GM12878 (cell line): ENCODE results near the gene EPO. TPM values are rescaled to one million over a fixed set of nuclear protein-coding genes. Genes with fewer than 3 reads are reported as not detected.

Source experiments
- ATAC-seq: fragments of 200-7000 bp; cut with Tn5 transposase; 3 replicates; pipeline ENCODE4 v1.9.1; 2020; ENCODE audit warnings: mild to moderate bottlenecking, moderate library complexity
- BruUV-seq: library from RNA; stranded (reverse); fragments of 400-500 nt; replicated peaks from 2 replicates; lab custom pipeline; 2021; lab: Mats Ljungman, UMichigan
- CTCF ChIA-PET: fragments of 300-600 bp; sonication (Branson Sonifier 250); formaldehyde crosslinking; extraction: SDS; loops from one replicate; lab custom pipeline; 2021; ENCODE audit warnings: inconsistent platforms; lab: Yijun Ruan, JAX
- POLR2A ChIA-PET: fragments of 350-600 bp; formaldehyde crosslinking; extraction: SDS; loops from one replicate; lab custom pipeline; 2021; ENCODE audit warnings: inconsistent platforms; lab: Charles Lee
- RAD21 ChIA-PET: fragments of 300-600 bp; sonication (Branson Sonifier 250); formaldehyde crosslinking; loops from one replicate; lab custom pipeline; 2023; ENCODE audit warnings: antibody characterized with exemption; ENCODE audit not compliant: unreplicated experiment; lab: Charles Lee
- SMC1A ChIA-PET: fragments of 300-600 bp; sonication (Branson Sonifier 250); formaldehyde crosslinking; loops from one replicate; lab custom pipeline; 2023; ENCODE audit not compliant: unreplicated experiment, uncharacterized antibody; lab: Charles Lee
- DNase-seq: peaks from one replicate; pipeline ENCODE4 v3.0.0-alpha.2; 2011; ENCODE audit warnings: low read depth, low spot score
- FAIRE-seq: peaks from 3 replicates; lab custom pipeline; 2011; peaks lifted over from hg19 to GRCh38; lab: Jason Lieb, UNC
- H2AFZ ChIP-seq: 2 replicates; pipeline ENCODE4 v1.6.0; 2011; ENCODE audit warnings: low read depth, low read length, control low read depth; ENCODE audit not compliant: control insufficient read depth
- H3K27ac ChIP-seq: 2 replicates; pipeline ENCODE4 v1.5.1; 2011; ENCODE audit warnings: control low read depth; ENCODE audit not compliant: control insufficient read depth, insufficient read depth
- H3K27me3 ChIP-seq, 2 experiments: replicated peaks in 1 of 2; 2 replicates each; pipeline versions ENCODE4 v1.6.0 to v1.6.1; 2011; ENCODE audit warnings: low read length in 1 of 2; ENCODE audit not compliant: control insufficient read depth in 2 of 2, insufficient read depth in 2 of 2
- H3K36me3 ChIP-seq, 2 experiments: 2 replicates each; pipeline ENCODE4 v1.5.1; 2011; ENCODE audit warnings: low read length in 1 of 2; ENCODE audit not compliant: control insufficient read depth in 2 of 2, insufficient read depth in 2 of 2
- H3K4me1 ChIP-seq: 2 replicates; pipeline ENCODE4 v1.6.1; 2011; ENCODE audit warnings: mild to moderate bottlenecking, low read length, moderate library complexity, mixed read lengths; ENCODE audit not compliant: control insufficient read depth, insufficient read depth
- H3K4me2 ChIP-seq: 2 replicates; pipeline ENCODE4 v1.6.0; 2011; ENCODE audit warnings: control low read depth; ENCODE audit not compliant: control insufficient read depth, insufficient read depth
- H3K4me3 ChIP-seq: fragments of 200-600 bp; sonication (generic); 2 replicates; pipeline ENCODE4 v1.5.1; 2016
- H3K79me2 ChIP-seq: 2 replicates; pipeline ENCODE4 v1.6.0; 2011; ENCODE audit warnings: low read length; ENCODE audit not compliant: control insufficient read depth, insufficient read depth
- H3K9ac ChIP-seq: 2 replicates; pipeline ENCODE4 v1.8.0; 2011; ENCODE audit warnings: low read length, control low read depth, mixed read lengths; ENCODE audit not compliant: control insufficient read depth, insufficient read depth
- H3K9me3 ChIP-seq: replicated peaks from 3 replicates; pipeline ENCODE4 v1.5.1; 2011; ENCODE audit warnings: mild to moderate bottlenecking, low read length; ENCODE audit not compliant: control insufficient read depth, insufficient read depth
- H4K20me1 ChIP-seq: 2 replicates; pipeline ENCODE4 v1.6.0; 2011; ENCODE audit not compliant: control insufficient read depth, insufficient read depth
- BHLHE40 ChIP-seq, 2 experiments: fragments of 450-650 bp in 1 of 2; IDR thresholded peaks; 2 replicates each; pipeline ENCODE4 v1.6.1; 2011 to 2017; ENCODE audit warnings: low read depth in 2 of 2, borderline replicate concordance in 1 of 2, improper control_type of control experiment in 1 of 2, low read length in 1 of 2, mild to moderate bottlenecking in 1 of 2
- CHD4 ChIP-seq: fragments of 200-600 bp; sonication (generic); IDR thresholded peaks from 2 replicates; pipeline ENCODE4 v1.6.1; 2016; ENCODE audit warnings: mild to moderate bottlenecking
- MTA2 ChIP-seq: fragments of 450-650 bp; IDR thresholded peaks from 2 replicates; pipeline ENCODE4 v1.6.1; 2016; ENCODE audit warnings: low read depth, mild to moderate bottlenecking, moderate library complexity
- MXI1 ChIP-seq: fragments of 150-350 bp; IDR thresholded peaks from 2 replicates; pipeline ENCODE4 v1.6.1; 2011; ENCODE audit warnings: low read depth, mild to moderate bottlenecking, inconsistent platforms, low read length, improper control_type of control experiment
- NR2F1 ChIP-seq: fragments of 450-650 bp; conservative IDR thresholded peaks from 2 replicates; pipeline ENCODE4 v1.6.1; 2017; ENCODE audit warnings: mild to moderate bottlenecking
- POLR2AphosphoS2 ChIP-seq: IDR thresholded peaks from 2 replicates; pipeline ENCODE4 v1.6.1; 2011; ENCODE audit warnings: low read depth, mild to moderate bottlenecking, low read length, improper control_type of control experiment, moderate library complexity
- SIN3A ChIP-seq: IDR thresholded peaks from 2 replicates; pipeline ENCODE4 v1.6.1; 2012; ENCODE audit warnings: low read depth, low read length, improper control_type of control experiment
- SMAD5 ChIP-seq: IDR thresholded peaks from 2 replicates; pipeline ENCODE4 v1.6.1; 2016; ENCODE audit warnings: antibody characterized with exemption, low read depth
- STAT1 ChIP-seq: fragments of 450-650 bp; conservative IDR thresholded peaks from 2 replicates; pipeline ENCODE4 v1.6.1; 2014; ENCODE audit warnings: antibody characterized with exemption, mild to moderate bottlenecking
- SUZ12 ChIP-seq: fragments of 200-600 bp; sonication (generic); IDR thresholded peaks from one replicate; pipeline ENCODE4 v1.6.1; 2018; ENCODE audit warnings: antibody characterized with exemption, mild to moderate bottlenecking; ENCODE audit not compliant: unreplicated experiment
- ZNF622 ChIP-seq: fragments of 450-650 bp; IDR thresholded peaks from 2 replicates; pipeline ENCODE4 v1.6.1; 2017; ENCODE audit warnings: mild to moderate bottlenecking, inconsistent platforms
- WGBS: methylation state at CpG from one replicate; pipeline ENCODE4 v1.1.6; 2016; ENCODE audit warnings: low lambda C conversion rate; ENCODE audit not compliant: insufficient replicate concordance, insufficient coverage; ENCODE audit errors: missing lambda C conversion rate; 5-methylcytosine and 5-hydroxymethylcytosine counted together
- in situ Hi-C: fragments of 300-500 bp; cut with MboI; formaldehyde crosslinking; loops from 9 replicates; pipeline ENCODE4 v1.14.3; 2018; ENCODE audit warnings: mixed read lengths
- intact Hi-C: fragments of 100-400 bp; cut with micrococcal nuclease; formaldehyde crosslinking; loops from one replicate; pipeline ENCODE4 v1.14.2; 2022; ENCODE audit not compliant: unreplicated experiment
- polyA plus RNA-seq, 11 experiments: library from polyadenylated mRNA; depleted of rRNA in 4 of 11; unstranded in 6 of 11; stranded (reverse) in 5 of 11; fragments of >200 nt; fragmentation: Nextera tagmentation in 4 of 11; fragmentation: Illumina TruSeq in 1 of 11; extraction: Ambion mirVana in 4 of 11; extraction: Trizol in 1 of 11; gene quantifications; 1 replicate in 1 of 11; 2 replicates in 10 of 11; pipeline versions ENCODE4 v1.2.1 to v1.2.3, GENCODE V29; 2011 to 2016; ENCODE audit warnings: inconsistent platforms in 2 of 11, missing spikeins in 2 of 11, low read depth in 1 of 11
- total RNA-seq, 4 experiments: library from RNA; depleted of rRNA in 3 of 4; stranded (reverse); fragments of >200 nt in 3 of 4; fragmentation: Illumina TruSeq in 1 of 4; extraction: Trizol in 1 of 4; gene quantifications; 2 replicates each; pipeline versions ENCODE4 v1.2.1 to v1.2.3, GENCODE V29; 2013 to 2021
- TF ChIP-seq, protein P1 (sequence below): fragments of 450-650 bp; IDR thresholded peaks from 2 replicates; pipeline ENCODE4 v1.6.1; 2016; ENCODE audit warnings: mild to moderate bottlenecking

EPO gene
- total and polyA plus RNA-seq, 10 of the 15 experiments (the other 5 are each of a cell fraction or from before 2014, with no cell fraction given): 0.06 to 0.19 TPM; not detected in 8

GRCh38 chr7:100676501-100677306 is 43.6 kb upstream of the EPO start:
- 88% methylated on average over 23 of the region's 23 CpGs for WGBS
- Histone ChIP-seq H3K4me3 (peak overlapping the region; percentile 98), H2AFZ (no peak overlapping the region), H3K27ac (no peak overlapping the region), H3K9ac (no peak overlapping the region), H3K36me3 (peaks cover 4 to 30% of the 10 kb centered on the region in 2 experiments; a peak in 3 of 4 replicates), H3K4me1 (no peaks in the 10 kb centered on the region; the same call in 1 of the 2 replicates), H3K79me2 (peaks cover 24% of the 10 kb centered on the region), H3K27me3 (no peaks in the 10 kb centered on the region), H3K9me3 (no peaks in the 10 kb centered on the region)
- intact Hi-C loops: no loop called here
- ATAC-seq (no peak), FAIRE-seq (no peak)
- RAD21 ChIA-PET: no interaction called here
- POLR2A ChIA-PET: interaction anchor here (0.9 kb wide), 1 partner anchor 13 kb away, joined by 3 read pairs; no protein-coding TSS in a partner anchor
- CTCF ChIA-PET: interaction anchor here (0.7 to 6.3 kb wide), 3 partner anchors 14 to 123 kb away, joined by 3 to 57 read pairs (median 3); partner anchors contain the start of gene MOSPD3
- no peak for TF ChIP-seq STAT1
- TF ChIP-seq, protein P1, sequence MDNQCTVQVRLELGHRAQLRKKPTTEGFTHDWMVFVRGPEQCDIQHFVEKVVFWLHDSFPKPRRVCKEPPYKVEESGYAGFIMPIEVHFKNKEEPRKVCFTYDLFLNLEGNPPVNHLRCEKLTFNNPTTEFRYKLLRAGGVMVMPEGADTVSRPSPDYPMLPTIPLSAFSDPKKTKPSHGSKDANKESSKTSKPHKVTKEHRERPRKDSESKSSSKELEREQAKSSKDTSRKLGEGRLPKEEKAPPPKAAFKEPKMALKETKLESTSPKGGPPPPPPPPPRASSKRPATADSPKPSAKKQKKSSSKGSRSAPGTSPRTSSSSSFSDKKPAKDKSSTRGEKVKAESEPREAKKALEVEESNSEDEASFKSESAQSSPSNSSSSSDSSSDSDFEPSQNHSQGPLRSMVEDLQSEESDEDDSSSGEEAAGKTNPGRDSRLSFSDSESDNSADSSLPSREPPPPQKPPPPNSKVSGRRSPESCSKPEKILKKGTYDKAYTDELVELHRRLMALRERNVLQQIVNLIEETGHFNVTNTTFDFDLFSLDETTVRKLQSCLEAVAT: no peak
- no peak for TF ChIP-seq ZNF622
- no peak for TF ChIP-seq MXI1
- TF ChIP-seq SMAD5: no peak
- no peak for TF ChIP-seq MTA2
- TF ChIP-seq NR2F1: no peak
- no peak for TF ChIP-seq CHD4
- TF ChIP-seq SIN3A: no peak
- TF ChIP-seq POLR2AphosphoS2: no peak
- TF ChIP-seq BHLHE40 (IDR thresholded peaks at IDR 0.05; ENCODE audit: borderline replicate concordance in 1 of 2, low read depth in 2 of 2, low read length in 1 of 2): no peak
- no peak for TF ChIP-seq SUZ12
- TF ChIP-seq, all 136 proteins: peak for 0
- no peak for DNase-seq
- SMC1A ChIA-PET: no interaction called here
- BruUV-seq: no TSS peak
- no peak overlapping the region for H3K4me2 ChIP-seq
- in situ Hi-C loops: loop anchor here (25.0 kb wide), 1 partner anchor 214 kb away; the partner anchor contains the start of gene SPACDR
- 0 out of 2 replicates have a peak, but pooled peaks cover 3% of the 10 kb centered on the region for H4K20me1 ChIP-seq
